Loucy (cell line): ENCODE measurements around the gene FIS1.

ENCODE experiments used
- EZH2phosphoT487 ChIP-seq: fragments of 200-600 bp; IDR thresholded peaks from 2 replicates; pipeline ENCODE4 v1.6.1; 2018; ENCODE audit warnings: antibody characterized with exemption, mild to moderate bottlenecking, moderate library complexity, borderline replicate concordance
- TF ChIP-seq, protein P1 (sequence below): fragments of 200-600 bp; sonication (generic); conservative IDR thresholded peaks from 2 replicates; pipeline ENCODE4 v1.5.1; 2014; ENCODE audit warnings: mild to moderate bottlenecking, antibody characterized with exemption, low read length

DNA sequence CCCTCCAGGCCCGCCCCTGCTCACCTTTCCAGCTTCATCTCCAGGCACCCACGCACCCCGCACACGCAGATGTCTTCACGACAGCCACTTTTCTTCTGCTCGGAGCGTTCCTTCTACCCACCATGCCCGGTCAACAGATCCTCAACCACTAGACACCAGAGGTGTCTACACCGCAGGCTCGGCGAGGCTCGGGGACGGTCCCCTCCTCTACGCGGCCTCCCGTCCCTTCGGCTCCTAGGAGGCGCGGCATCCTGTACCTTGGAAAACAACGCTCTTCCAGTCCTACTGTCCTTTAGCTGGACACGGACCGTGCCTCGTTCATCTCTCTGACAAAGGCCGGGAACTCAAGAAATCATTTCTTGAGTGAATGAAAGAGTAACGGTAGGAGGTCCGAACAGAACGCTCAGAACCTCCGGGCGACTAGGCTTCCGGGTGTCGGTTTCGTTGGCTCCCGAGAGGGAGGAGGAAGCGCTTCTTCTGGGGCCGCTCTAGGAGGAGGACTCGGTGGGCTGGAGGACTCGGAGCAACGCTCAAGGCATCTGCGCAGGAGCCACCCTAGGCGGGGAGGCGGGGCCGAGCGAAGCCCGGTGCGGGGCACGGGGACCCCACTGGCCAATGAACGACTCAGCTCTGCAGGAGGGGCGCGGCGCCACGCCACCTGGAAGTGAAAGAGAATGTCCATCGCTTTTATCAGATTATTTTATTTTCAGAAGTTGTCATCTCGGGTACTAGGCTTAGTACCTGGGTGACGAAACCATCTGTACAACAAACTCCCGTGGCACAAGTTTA lies 7.2 kb upstream of the FIS1 start:
- TF ChIP-seq, protein P1, sequence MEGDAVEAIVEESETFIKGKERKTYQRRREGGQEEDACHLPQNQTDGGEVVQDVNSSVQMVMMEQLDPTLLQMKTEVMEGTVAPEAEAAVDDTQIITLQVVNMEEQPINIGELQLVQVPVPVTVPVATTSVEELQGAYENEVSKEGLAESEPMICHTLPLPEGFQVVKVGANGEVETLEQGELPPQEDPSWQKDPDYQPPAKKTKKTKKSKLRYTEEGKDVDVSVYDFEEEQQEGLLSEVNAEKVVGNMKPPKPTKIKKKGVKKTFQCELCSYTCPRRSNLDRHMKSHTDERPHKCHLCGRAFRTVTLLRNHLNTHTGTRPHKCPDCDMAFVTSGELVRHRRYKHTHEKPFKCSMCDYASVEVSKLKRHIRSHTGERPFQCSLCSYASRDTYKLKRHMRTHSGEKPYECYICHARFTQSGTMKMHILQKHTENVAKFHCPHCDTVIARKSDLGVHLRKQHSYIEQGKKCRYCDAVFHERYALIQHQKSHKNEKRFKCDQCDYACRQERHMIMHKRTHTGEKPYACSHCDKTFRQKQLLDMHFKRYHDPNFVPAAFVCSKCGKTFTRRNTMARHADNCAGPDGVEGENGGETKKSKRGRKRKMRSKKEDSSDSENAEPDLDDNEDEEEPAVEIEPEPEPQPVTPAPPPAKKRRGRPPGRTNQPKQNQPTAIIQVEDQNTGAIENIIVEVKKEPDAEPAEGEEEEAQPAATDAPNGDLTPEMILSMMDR: no peak
- no peak for TF ChIP-seq EZH2phosphoT487
